BLaER1 (cell line): ENCODE results near the gene CST6.

Experiments
- H3K27ac ChIP-seq: shearing (Covaris generic); formaldehyde crosslinking; 2 replicates; pipeline ENCODE4 v1.8.1; 2022
- H3K27me3 ChIP-seq: shearing (Covaris generic); formaldehyde crosslinking; 2 replicates; pipeline ENCODE4 v1.8.1; 2022
- H3K36me3 ChIP-seq: shearing (Covaris generic); formaldehyde crosslinking; 2 replicates; pipeline ENCODE4 v1.8.1; 2022
- H3K4me1 ChIP-seq: shearing (Covaris generic); formaldehyde crosslinking; 2 replicates; pipeline ENCODE4 v1.8.1; 2022
- H3K4me2 ChIP-seq: shearing (Covaris generic); formaldehyde crosslinking; 2 replicates; pipeline ENCODE4 v1.8.1; 2022
- H3K4me3 ChIP-seq: shearing (Covaris generic); formaldehyde crosslinking; 2 replicates; pipeline ENCODE4 v1.8.1; 2022
- H3K9ac ChIP-seq: shearing (Covaris generic); formaldehyde crosslinking; 2 replicates; pipeline ENCODE4 v1.8.1; 2022
- H3K9me3 ChIP-seq: shearing (Covaris generic); formaldehyde crosslinking; 2 replicates; pipeline ENCODE4 v1.8.1; 2022
- H4K20me1 ChIP-seq: shearing (Covaris generic); formaldehyde crosslinking; 2 replicates; pipeline ENCODE4 v1.8.1; 2022
- Cebpa-rat ChIP-seq: shearing (Covaris generic); IDR thresholded peaks from 2 replicates; pipeline ENCODE4 v1.8.1; 2022

Gene CST6

DNA sequence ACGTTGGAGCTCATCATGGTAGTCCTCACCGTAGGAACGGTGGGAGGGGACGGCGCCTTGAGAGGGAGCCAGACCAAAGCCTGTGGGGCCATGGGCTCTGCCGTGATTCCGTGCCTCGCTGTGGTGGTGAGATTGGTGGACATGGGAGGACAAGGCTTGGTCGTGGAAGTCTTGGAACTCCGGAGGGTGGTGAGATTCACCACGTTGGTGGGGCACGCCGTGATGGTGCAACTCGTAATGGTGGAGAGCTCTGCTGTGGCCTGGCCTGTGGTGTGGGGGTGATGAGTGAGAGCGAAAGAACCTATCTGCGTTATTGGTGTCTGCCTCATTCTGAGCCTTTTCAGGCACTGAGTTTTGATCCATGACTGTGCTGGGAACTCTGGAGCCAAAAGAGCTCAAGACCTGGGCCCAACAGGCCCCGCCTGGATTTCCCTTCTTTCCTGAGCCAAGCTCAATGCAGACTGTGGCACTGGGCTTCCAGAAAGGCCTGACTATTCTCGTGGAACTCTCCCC, 14.3 kb downstream of the CST6 start, which contains the start of gene CATSPER1:
Gene CATSPER1, minus strand, starts transcription at position 463 of the 513 bp plus-strand sequence. Its CDS starts 100 bp downstream, at position 363.
- H3K9me3 ChIP-seq = no peaks in the 10 kb centered on the region
- no peaks in the 10 kb centered on the region for H4K20me1 ChIP-seq
- no peak within 1 kb of the TSS for H3K9ac ChIP-seq
- H3K36me3 ChIP-seq = no peaks in the 10 kb centered on the region
- no peak within 1 kb of the TSS for H3K27ac ChIP-seq
- H3K27me3 ChIP-seq = no peaks in the 10 kb centered on the region
- no peak within 1 kb of the TSS for H3K4me2 ChIP-seq
- H3K4me1 ChIP-seq = peaks cover 13% of the 10 kb centered on the region
- no peak for TF ChIP-seq Cebpa-rat
- H3K4me3 ChIP-seq = no peak within 1 kb of the TSS

- H3K36me3 ChIP-seq = no peaks in the 10 kb centered on the region
- no peaks in the 10 kb centered on the region for H4K20me1 ChIP-seq
- no peak overlapping the region for H3K27ac ChIP-seq
- no peak overlapping the region for H3K4me3 ChIP-seq
- H3K27me3 ChIP-seq = no peaks in the 10 kb centered on the region
- peaks cover 12% of the 10 kb centered on the region; the same call in 1 of the 2 replicates for H3K9me3 ChIP-seq
- no peak overlapping the region for H3K9ac ChIP-seq
- H3K4me1 ChIP-seq = no peaks in the 10 kb centered on the region
- no peak overlapping the region for H3K4me2 ChIP-seq
- TF ChIP-seq Cebpa-rat = no peak
Observed at GRCh38 chr11:66032957-66033735, 21.3 kb downstream of the CST6 start.

- H4K20me1 ChIP-seq = no peaks in the 10 kb centered on the region
- H3K9ac ChIP-seq = no peak overlapping the region
- H3K4me2 ChIP-seq = no peak overlapping the region
- H3K4me3 ChIP-seq = no peak overlapping the region
- H3K27ac ChIP-seq = no peak overlapping the region
- no peaks in the 10 kb centered on the region for H3K36me3 ChIP-seq
- H3K4me1 ChIP-seq = no peaks in the 10 kb centered on the region
- no peak for TF ChIP-seq Cebpa-rat
- peaks cover 12% of the 10 kb centered on the region; the same call in 1 of the 2 replicates for H3K9me3 ChIP-seq
- no peaks in the 10 kb centered on the region for H3K27me3 ChIP-seq
Observed at GRCh38 chr11:66035653-66036333, 24.0 kb downstream of the CST6 start.

DNA sequence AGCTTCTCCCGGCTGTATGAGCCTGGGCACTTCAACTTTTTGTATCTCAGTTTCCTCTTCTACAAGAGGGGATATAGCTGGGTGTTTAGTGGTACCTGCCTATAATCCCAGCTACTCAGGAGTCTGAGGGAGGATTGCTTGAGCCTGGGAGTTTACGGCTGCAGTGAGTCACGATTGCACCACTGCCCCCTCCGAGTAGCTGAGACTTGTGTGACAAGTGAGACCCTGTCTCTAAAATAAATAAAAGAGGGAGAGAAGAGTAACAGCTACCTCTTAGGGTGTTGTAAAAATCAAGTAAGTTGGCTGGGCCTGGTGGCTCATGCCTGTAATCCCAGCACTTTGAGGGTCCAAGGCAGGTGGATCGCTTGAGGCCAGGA, 24.5 kb downstream of the CST6 start:
- Histone ChIP-seq H3K9ac (no peak overlapping the region), H4K20me1 (no peaks in the 10 kb centered on the region), H3K9me3 (peaks cover 12% of the 10 kb centered on the region; the same call in 1 of the 2 replicates), H3K4me3 (no peak overlapping the region), H3K4me1 (no peaks in the 10 kb centered on the region), H3K27me3 (no peaks in the 10 kb centered on the region), H3K27ac (no peak overlapping the region), H3K36me3 (no peaks in the 10 kb centered on the region), H3K4me2 (no peak overlapping the region)
- TF ChIP-seq Cebpa-rat = no peak

GRCh38 chr11:66037327-66037726, 25.5 kb downstream of the CST6 start:
- H3K9me3 ChIP-seq = peaks cover 12% of the 10 kb centered on the region; the same call in 1 of the 2 replicates
- no peaks in the 10 kb centered on the region for H3K4me1 ChIP-seq
- H3K4me3 ChIP-seq = no peak overlapping the region
- H3K9ac ChIP-seq = no peak overlapping the region
- no peak overlapping the region for H3K27ac ChIP-seq
- no peak for TF ChIP-seq Cebpa-rat
- H3K4me2 ChIP-seq = no peak overlapping the region
- H4K20me1 ChIP-seq = no peaks in the 10 kb centered on the region
- no peaks in the 10 kb centered on the region for H3K27me3 ChIP-seq
- no peaks in the 10 kb centered on the region for H3K36me3 ChIP-seq

DNA sequence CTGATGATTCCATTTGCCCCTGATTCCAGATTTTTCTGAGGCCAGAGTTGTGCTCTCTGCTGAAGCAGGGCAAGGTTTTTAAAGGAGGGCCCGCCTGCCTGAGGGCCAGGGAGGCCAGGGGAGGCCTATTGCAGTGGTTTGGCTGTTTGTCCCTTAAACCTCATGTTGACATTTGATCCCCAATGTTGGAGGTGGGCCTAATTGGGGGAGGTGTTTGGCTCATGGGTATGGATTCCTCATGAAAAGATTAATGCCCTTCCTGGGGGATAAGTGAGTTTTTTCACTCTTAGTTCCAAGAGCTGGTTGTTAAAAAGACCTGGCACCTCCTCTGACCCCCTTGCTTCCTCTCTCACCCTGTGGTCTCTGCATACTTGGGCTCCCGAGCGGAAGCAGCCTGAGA, 28.0 kb downstream of the CST6 start:
- H3K27ac ChIP-seq = no peak overlapping the region
- H3K9ac ChIP-seq = no peak overlapping the region
- H4K20me1 ChIP-seq = no peaks in the 10 kb centered on the region
- peaks cover 2% of the 10 kb centered on the region for H3K4me1 ChIP-seq
- H3K36me3 ChIP-seq = no peaks in the 10 kb centered on the region
- TF ChIP-seq Cebpa-rat = no peak
- H3K27me3 ChIP-seq = no peaks in the 10 kb centered on the region
- H3K9me3 ChIP-seq = peaks cover 12% of the 10 kb centered on the region; the same call in 1 of the 2 replicates
- no peak overlapping the region for H3K4me3 ChIP-seq
- no peak overlapping the region for H3K4me2 ChIP-seq

GRCh38 chr11:66042227-66042995, 30.6 kb downstream of the CST6 start:
- H3K27me3 ChIP-seq = no peaks in the 10 kb centered on the region

GRCh38 chr11:66042996-66043906, 31.4 kb downstream of the CST6 start:
- TF ChIP-seq Cebpa-rat = no peak
- Histone ChIP-seq H3K27ac (no peak overlapping the region), H3K36me3 (no peaks in the 10 kb centered on the region), H3K4me2 (no peak overlapping the region), H3K9me3 (no peaks in the 10 kb centered on the region), H3K9ac (no peak overlapping the region), H3K4me1 (peaks cover 13% of the 10 kb centered on the region), H4K20me1 (no peaks in the 10 kb centered on the region), H3K4me3 (no peak overlapping the region), H3K27me3 (no peaks in the 10 kb centered on the region)

More at GRCh38 chr11:66042227-66042995, 30.6 kb downstream of the CST6 start:
- H3K36me3 ChIP-seq = no peaks in the 10 kb centered on the region
- TF ChIP-seq Cebpa-rat = no peak
- H3K27ac ChIP-seq = no peak overlapping the region
- peaks cover 13% of the 10 kb centered on the region for H3K4me1 ChIP-seq
- no peak overlapping the region for H3K4me3 ChIP-seq
- H3K4me2 ChIP-seq = no peak overlapping the region
- no peaks in the 10 kb centered on the region for H4K20me1 ChIP-seq
- no peak overlapping the region for H3K9ac ChIP-seq
- H3K9me3 ChIP-seq = no peaks in the 10 kb centered on the region

DNA sequence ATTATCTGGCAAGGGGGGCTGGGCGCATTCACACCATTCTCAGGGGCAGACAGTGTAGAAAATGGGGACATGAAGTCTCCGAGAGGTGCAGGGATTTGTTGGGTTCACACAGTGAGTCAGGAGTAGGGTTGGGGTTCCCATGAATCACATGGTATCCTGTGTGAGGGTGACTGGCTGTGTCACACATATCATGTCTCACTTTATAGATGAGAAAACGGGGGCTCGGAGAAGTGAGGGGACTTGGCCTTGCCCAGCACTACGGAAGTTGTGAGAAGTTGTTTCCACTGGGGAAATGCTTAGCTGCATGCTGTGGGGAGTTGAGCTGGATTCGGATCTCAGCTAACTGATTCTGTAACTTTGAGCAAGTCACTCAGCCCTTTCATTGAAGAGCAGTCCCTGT, 32.9 kb downstream of the CST6 start:
- peak overlapping the region; percentile 49 for H3K4me2 ChIP-seq
- H3K27me3 ChIP-seq = no peaks in the 10 kb centered on the region
- H3K27ac ChIP-seq = no peak overlapping the region
- no peaks in the 10 kb centered on the region for H4K20me1 ChIP-seq
- H3K9ac ChIP-seq = no peak overlapping the region
- no peak overlapping the region for H3K4me3 ChIP-seq
- no peak for TF ChIP-seq Cebpa-rat
- H3K36me3 ChIP-seq = no peaks in the 10 kb centered on the region
- peaks cover 24% of the 10 kb centered on the region for H3K4me1 ChIP-seq
- no peaks in the 10 kb centered on the region for H3K9me3 ChIP-seq
